HG02840 (cell line): ENCODE results near the gene NOL11.
"Not testable (repeated sequence)": the region's sequence is repeated elsewhere in the genome, so short reads cannot be mapped to it uniquely, and the experiment has no call there.

ENCODE experiments used
- ATAC-seq: cut with Tn5 transposase; IDR thresholded peaks from one replicate; pipeline ENCODE4 v1.9.1; 2021; ENCODE audit warnings: mild to moderate bottlenecking, moderate library complexity, moderate number of reproducible peaks; ENCODE audit not compliant: unreplicated experiment, low FRiP score

Gene NOL11

GRCh38 chr17:67751101-67752074, 33.7 kb downstream of the NOL11 start:
- no peak for ATAC-seq

DNA sequence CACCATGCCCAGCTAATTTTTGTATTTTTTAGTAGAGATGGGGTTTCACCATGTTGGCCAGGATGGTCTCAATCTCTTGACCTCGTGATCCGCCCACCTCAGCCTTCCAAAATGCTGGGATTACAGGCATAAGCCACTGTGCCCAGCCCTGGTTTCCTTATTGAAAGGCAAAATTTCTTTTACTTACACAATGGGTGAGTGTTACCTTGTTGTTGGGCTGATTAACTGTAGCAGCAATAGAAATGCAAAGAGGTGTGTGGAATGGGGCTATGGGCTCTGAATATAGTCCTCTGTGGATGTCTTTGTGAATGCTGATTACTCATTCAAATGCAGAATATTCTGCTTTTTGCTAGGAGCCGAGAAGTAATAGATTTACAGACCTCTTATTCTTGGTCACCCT, 34.4 kb downstream of the NOL11 start:
- not testable (repeated sequence) for ATAC-seq

GRCh38 chr17:67753026-67753425, 35.3 kb downstream of the NOL11 start:
- ATAC-seq, result no peak

GRCh38 chr17:67754001-67754400, 36.3 kb downstream of the NOL11 start:
- ATAC-seq, result no peak

- ATAC-seq, result not testable (repeated sequence)
Measured at GRCh38 chr17:67754686-67755085, 37.0 kb downstream of the NOL11 start.

DNA sequence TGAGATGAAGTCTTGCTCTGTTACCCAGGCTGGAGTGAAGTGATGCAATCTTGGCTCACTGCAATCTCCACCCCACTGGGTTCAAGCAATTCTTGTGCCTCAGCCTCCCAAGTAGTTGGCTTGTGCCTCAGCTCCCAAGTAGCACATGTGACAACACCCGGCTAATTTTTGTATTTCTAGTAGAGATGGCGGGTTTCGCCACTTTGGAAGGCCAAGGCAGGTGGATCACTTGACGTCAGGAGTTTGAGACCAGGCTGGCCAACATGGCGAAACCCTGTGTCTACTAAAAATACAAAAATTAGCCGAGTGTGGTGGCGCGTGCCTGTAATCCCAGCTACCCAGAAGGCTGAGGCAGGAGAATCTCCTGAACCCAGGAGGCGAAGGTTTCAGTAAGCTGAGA, 39.0 kb downstream of the NOL11 start:
- not testable (repeated sequence) for ATAC-seq

GRCh38 chr17:67759355-67760171, 41.8 kb downstream of the NOL11 start:
- ATAC-seq, result no peak

DNA sequence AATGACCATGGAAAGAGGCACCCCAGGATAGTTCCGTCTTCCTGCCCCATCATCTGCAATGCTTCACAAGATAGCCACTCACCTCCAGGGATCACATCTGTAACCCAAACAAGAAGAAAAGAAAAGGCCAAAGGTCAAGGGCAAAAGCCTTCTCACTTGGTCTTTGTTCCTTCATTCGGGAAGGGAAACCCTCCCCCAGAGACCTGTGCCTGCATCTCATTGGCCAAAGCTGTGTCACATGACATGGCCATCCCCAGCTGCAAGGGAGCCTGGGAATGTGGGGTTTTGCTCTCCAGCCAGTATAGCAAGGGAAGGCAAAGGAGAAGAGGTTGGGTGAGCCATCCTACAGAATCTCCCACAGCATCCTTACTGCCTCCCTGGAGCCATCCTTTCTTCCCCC, 47.9 kb downstream of the NOL11 start:
- no peak for ATAC-seq

- ATAC-seq, result no peak
Measured at GRCh38 chr17:67769231-67769630, 51.5 kb downstream of the NOL11 start.

DNA sequence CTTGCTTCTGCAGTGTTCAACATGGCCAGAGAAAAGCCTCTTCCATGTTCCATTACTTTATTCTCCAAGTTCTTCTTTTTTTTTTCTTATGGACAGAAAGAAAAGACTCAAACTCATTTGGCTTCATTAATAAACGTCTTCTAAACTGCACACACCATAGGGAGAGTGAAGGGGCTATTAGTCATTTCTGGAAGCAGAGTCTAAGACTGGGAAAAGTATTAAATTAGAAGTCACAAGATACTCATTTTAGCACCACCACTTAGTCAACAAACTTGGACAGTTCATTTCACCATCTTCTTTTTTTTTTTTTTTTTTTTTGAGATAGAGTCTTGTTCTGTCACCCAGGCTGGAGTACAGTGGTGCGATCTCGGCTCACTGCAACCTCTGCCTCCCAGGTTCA, 52.8 kb downstream of the NOL11 start:
- no peak for ATAC-seq

GRCh38 chr17:67772679-67773078, 54.9 kb downstream of the NOL11 start:
- ATAC-seq, result no peak

- no peak for ATAC-seq
Measured at GRCh38 chr17:67773246-67773645, 55.5 kb downstream of the NOL11 start.

DNA sequence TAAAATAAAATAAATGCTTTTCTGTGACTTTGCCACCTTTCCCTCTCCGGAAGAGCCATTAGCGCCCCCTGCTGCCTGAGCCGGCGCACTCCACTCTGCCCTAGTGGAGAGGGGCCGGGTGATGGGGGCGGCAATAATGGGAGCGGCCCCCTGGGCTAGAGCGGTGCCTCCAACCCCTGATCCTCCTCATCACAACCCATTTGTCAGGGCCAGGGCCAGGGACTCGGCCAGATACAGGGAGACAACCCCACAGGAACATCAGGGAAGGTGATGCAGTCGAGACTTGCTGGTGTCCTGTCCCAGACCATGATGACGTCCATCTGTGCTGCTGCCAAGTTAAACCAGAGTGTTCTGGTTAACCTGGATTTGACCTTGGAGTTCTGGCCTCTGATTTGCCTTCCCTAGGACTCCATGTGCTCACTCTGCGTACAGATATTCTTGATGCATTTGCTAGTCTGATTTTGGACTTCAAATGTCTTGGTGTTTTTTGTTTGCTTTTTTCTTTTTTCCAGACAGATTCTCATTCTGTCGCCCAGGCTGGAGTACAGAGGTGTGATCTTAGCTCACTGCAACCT, 61.4 kb downstream of the NOL11 start:
- no peak for ATAC-seq

DNA sequence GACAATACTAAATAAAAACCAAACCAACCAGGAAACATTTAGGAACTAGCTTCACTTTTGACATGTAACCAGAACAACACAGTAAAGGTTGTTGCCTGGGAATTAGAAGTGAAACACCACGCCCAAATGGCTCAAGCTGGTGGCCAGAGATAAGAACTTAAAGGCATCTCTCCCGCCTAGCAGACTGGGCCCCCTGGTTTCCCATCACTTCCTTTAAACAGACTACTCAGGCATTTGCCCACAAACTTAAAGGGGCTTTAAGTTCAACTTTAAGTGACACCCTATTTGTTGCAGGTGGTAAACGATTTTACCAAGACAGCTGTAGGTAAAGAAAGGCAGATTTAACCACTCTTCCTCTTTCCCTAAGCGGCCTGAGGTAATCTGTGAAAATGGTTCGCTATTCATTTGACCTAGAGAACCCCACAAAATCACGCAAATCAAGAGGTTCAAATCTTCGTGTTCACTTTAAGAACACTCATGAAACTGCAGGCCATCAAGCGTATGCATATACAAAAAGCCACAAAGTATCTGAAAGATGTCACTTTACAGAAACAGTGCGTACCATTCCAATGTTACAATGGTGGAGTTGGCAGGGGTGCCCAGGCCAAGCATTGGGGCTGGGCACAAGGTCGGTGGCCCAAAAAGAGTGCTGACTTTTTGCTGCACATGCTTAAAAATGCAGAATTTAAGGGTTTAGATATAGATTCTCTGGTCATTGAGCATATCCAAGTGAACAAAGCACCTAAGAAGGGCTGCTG, 66.8 kb downstream of the NOL11 start:
- ATAC-seq, result no peak

DNA sequence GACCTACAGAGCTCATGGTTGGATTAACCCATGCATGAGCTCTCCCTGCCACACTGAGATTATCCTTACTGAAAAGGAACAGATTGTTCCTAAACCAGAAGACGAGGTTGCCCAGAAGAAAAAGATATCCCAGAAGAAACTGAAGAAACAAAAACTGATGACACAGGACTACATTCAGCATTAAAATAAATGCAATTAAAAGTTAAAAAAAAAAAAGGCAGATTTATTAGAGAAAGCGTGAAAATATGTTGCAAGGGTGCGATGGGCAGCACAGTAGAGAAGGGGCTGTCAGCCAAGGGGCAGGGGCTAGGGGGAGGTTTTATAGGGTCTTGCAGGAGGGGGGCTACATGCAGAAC, 67.4 kb downstream of the NOL11 start:
- no peak for ATAC-seq

GRCh38 chr17:67785504-67785903, 67.8 kb downstream of the NOL11 start:
- no peak for ATAC-seq
